SK-MEL-5 (cell line): Measurements from ENCODE around the gene ASIC5. TPM values are rescaled to one million over a fixed set of nuclear protein-coding genes. Genes with fewer than 3 reads are reported as not detected.
"Not testable (repeated sequence)": the region's sequence is repeated elsewhere in the genome, so short reads cannot be mapped to it uniquely, and the experiment has no call there.

Experiments used
- DNase-seq: peaks from one replicate; pipeline ENCODE4 v3.0.0-alpha.2; 2016; ENCODE audit warnings: low read depth, low spot score
- in situ Hi-C: cut with HindIII; loops from 2 replicates; pipeline ENCODE4 v1.10.0; 2016; ENCODE audit warnings: low sequenced_read_pairs, high pct_unique_total_duplicates, low pct_unique_long_range_greater_than_20kb
- polyA plus RNA-seq, 2 experiments: library from polyadenylated mRNA; depleted of rRNA; stranded (reverse); fragments of >200 nt; gene quantifications; 2 replicates each; pipeline ENCODE4 v1.2.3, GENCODE V29; 2015
- total RNA-seq: library from RNA; depleted of rRNA; stranded (reverse); fragments of >200 nt; shearing (Covaris generic); gene quantifications from 2 replicates; pipeline ENCODE4 v1.2.3, GENCODE V29; 2014; rRNA removed

The ASIC5 gene
- not detected in 2 replicates for total RNA-seq
- not detected in 2 replicates for polyA plus RNA-seq (2015; cell fraction: cytosol; rRNA removed)
- polyA plus RNA-seq (2015; cell fraction: nucleus; rRNA removed): not detected in 2 replicates

DNA sequence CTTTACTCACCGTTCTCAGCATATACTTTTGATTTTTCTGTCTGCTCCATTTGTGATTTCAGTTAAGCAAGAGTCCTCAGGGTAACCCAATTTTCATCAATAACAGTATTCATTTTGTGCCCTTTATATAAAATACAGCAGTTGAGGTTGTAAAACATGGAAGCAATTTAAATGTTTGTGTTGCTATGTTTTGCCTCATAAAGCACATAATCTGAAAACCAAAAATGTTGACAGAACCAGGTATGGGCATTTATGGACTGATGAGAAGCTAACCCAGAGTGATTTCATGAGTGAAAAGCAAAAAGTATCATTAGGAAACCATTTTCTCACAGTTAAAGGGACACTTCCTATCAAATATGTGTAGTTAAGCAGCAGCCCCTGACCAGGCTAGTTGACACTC, at the start of gene ASIC5:
ASIC5 (minus strand) TSS at position 101 of the 400 bp plus-strand sequence; CDS start at position 50, 51 bp downstream.
- in situ Hi-C loops: no loop called here
- DNase-seq: no peak

GRCh38 chr4:155914782-155915181, 48.7 kb upstream of the ASIC5 start:
- DNase-seq: no peak
- in situ Hi-C loops: no loop called here

- no peak for DNase-seq
Measured at GRCh38 chr4:155911905-155912304, 45.8 kb upstream of the ASIC5 start.

DNA sequence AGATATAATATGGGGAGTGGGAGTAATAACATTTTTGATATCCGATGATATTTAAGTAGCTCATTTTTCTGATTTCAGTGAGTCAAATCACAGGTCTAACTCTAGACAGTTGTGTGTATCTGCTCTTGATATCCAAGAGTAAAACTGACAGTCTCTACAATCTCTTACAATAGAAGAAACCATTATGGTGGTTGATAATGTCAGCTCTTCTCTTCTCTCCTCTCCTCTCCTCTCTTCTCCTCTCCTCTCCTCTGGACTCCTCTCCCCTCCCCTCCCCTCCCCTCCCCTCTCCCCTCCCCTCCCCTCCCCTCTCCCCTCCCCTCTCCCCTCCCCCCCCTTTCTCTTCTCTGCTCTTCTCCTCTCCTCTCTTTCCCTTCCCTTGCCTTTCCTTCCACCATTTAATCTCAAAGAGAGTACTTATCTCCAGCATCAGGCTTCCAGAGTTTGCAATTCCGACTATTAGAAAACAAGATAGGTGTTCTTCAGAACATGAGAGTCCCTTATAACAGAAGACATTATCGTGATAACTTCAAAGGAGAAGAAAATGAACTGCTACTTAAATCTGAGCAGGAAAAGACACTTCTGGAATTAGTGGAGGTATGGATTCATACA, 43.6 kb upstream of the ASIC5 start:
- in situ Hi-C loops: no loop called here
- no peak for DNase-seq

More at GRCh38 chr4:155911905-155912304, 45.8 kb upstream of the ASIC5 start:
- in situ Hi-C loops: no loop called here

GRCh38 chr4:155908187-155909139, 42.4 kb upstream of the ASIC5 start:
- DNase-seq: no peak
- in situ Hi-C loops: no loop called here

GRCh38 chr4:155907556-155907955, 41.5 kb upstream of the ASIC5 start:
- DNase-seq: no peak
- in situ Hi-C loops: no loop called here

- DNase-seq: peak; percentile 14
- in situ Hi-C loops: no loop called here
Measured at GRCh38 chr4:155906554-155907247, 40.6 kb upstream of the ASIC5 start.

- DNase-seq: no peak
- in situ Hi-C loops: no loop called here
Measured at GRCh38 chr4:155904331-155904730, 38.3 kb upstream of the ASIC5 start.

- DNase-seq: no peak
- in situ Hi-C loops: no loop called here
Measured at GRCh38 chr4:155903453-155903852, 37.4 kb upstream of the ASIC5 start, which contains the start of gene TDO2. Gene TDO2, plus strand, starts transcription at chr4:155903696. Its CDS starts 63 bp downstream, at chr4:155903759.

DNA sequence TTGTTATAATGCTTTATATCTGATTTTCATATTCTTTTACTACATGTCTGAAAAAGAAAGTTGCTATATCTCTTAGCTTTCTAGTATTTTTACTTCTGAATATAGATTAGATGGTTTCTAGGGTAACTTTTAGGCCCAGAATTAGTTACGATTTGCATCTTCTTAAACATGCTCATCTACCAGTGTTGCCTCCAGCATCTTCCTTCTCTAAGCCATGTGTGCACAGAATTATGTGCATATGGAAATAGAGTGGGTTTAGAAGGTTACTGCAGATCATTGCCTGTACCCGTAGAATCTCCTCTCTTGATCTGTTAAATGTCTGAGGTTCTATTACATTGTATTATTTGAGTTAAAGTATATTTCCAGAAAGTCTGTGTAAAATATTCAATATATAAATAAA, 34.9 kb upstream of the ASIC5 start:
- no peak for DNase-seq
- in situ Hi-C loops: no loop called here

DNA sequence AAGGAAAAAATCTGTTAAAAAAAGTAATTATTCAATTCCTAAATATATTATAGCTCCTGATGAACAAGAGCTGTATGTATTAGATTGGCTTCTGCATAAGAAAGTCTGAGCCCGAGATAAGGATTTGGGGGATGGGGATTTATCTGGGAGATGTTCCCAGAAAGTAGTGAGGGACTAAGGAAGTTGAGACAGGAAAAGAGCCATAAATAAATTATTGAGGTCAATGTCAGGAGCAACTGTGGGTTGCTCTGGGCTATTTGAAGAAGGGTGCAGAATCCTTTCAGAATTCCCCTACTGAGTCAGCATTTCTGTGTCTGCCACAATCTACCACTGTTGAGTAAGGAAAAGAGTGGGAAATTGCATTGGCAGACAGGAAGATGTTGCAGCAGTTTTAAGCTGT, 34.3 kb upstream of the ASIC5 start:
- no peak for DNase-seq
- in situ Hi-C loops: no loop called here

DNA sequence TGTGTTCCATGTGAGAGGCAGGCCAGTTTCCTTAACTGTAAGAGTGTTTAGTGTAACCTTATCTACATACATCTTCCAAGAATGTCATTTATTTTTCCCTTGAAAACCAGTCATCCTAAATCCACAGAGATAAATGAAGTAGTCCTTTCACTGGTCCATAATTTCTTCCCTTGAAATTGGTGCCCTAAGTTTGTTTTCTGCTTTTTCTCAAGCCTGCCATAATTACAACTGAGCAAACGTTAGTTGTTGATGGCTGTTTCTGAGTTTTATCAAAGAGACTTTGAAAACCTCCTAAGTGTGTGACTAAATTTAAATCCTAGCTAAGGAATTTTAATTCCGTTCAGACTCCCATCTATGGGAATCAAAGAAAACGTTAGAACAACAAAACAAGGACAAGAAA, 33.8 kb upstream of the ASIC5 start:
- in situ Hi-C loops: no loop called here
- no peak for DNase-seq

- in situ Hi-C loops, DNase-seq: not testable (repeated sequence)
Measured at GRCh38 chr4:155898371-155898770, 32.3 kb upstream of the ASIC5 start.

DNA sequence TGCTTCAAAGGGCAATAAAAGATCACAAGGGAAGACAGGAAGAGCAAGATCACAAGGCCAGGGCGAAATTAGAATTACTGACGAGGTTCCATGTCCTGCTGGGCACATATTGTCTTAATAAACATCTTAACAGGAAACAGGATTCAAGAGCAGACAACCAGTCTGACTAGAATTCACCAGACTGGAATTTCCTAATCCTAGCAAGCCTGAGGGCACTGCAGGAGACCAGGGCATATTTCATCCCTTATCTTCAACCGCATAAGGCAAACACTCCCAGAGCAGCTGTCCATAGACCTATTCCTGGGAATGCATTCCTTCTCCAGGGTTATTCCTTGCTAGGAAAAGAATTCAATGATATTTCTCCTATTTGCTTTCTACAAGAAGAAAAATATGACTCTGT, 25.0 kb upstream of the ASIC5 start:
- DNase-seq: no peak
- in situ Hi-C loops: no loop called here

- DNase-seq: no peak
- in situ Hi-C loops: no loop called here
Measured at GRCh38 chr4:155889946-155890345, 23.9 kb upstream of the ASIC5 start.

DNA sequence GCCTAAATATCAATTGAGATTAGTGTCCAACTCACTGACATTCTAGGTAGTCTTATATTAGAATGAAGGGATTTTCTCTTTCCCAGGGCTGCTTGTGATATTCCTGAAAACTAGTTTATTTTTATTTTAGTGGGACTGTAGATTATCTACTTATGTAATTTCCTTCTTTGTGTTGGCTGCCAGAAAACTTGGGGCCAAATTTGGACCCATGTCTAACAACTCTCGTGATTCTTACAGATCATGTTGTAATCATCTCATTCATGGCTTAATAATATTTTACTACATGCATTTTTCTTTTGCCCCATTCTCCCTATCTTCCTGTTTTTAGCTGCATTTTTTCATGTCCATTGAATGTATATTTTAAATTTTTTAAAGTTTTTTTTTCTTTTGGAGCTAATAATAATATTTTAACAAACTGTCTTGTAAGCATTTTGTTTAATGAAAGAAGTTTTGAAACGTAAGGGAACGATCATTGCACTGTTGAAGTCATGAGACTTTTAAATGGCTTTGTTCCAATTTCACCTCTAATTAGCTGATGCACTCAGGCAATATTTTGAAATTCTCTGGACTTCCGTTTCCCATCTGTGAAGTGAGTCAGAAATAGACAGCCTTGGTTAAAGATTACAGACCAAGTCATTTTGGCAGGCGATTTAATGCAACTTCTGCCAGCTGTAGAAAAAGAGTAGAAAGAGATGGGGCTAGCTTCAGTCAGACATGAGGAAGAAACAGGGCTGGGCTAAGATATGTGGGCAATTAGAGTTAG, 23.1 kb upstream of the ASIC5 start:
- no peak for DNase-seq
- in situ Hi-C loops: no loop called here

- DNase-seq: no peak
- in situ Hi-C loops: no loop called here
Measured at GRCh38 chr4:155887847-155888570, 21.9 kb upstream of the ASIC5 start.
